ENCODE data around the gene ACTR1B. TPM values are rescaled to one million over a fixed set of nuclear protein-coding genes. Genes with fewer than 3 reads are reported as not detected.

Gene ACTR1B
- total RNA-seq, 1 experiment from 2014 or later = 33.8 TPM

DNA sequence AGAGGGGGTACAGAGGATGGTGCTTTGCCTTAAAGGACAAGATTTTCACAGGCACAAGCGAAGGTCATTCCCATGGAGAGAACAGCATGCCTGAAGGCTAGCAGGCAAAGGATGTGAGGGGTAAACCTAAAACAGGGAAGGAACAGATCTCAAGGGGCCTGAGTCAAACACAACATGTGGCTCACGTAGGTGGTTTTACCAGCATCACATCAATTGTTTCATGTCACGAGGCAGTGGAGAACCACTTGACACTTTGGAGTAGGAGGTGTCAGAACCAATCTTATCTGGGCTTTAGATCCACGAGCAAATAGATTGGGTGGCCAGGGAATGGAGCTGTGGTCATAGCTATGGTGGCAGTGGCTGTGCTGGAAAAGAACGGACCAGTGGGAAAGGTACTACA is 9.5 kb downstream of the ACTR1B start:
- Mint-ChIP-seq H3K4me3 (no peak overlapping the region), H3K9me3 (peaks cover 3 to 8% of the 10 kb centered on the region in 2 experiments; a peak in 4 of 5 replicates), H3K4me1 (no peaks in the 10 kb centered on the region), H3K36me3 (ENCODE audit: insufficient read depth in 1 of 3, low read depth in 3 of 3) (peaks cover 39 to 57% (median 56%) of the 10 kb centered on the region in 3 experiments), H3K27ac (no peak overlapping the region; a peak in 1 of 7 replicates), H3K27me3 (ENCODE audit: low read depth) (peaks cover 1% of the 10 kb centered on the region; the same call in 1 of the 2 replicates)
- no peak overlapping the region for H3K14ac ChIP-seq (ENCODE audit: insufficient read depth, low read length)
- H3K79me2 ChIP-seq (ENCODE audit: insufficient read depth, low read length) = no peaks in the 10 kb centered on the region
- H2AK5ac ChIP-seq (ENCODE audit: insufficient read length, low read length) = no peak overlapping the region
- H3K4me1 ChIP-seq (ENCODE audit: insufficient read depth, low read length) = no peaks in the 10 kb centered on the region
- H3K23ac ChIP-seq (ENCODE audit: insufficient read length, low read depth, low read length) = no peak overlapping the region
- H2BK20ac ChIP-seq (ENCODE audit: low read depth, low read length, poor library complexity, severe bottlenecking) = no peak overlapping the region
- DNase-seq = no peak
- H3K9me3 ChIP-seq (ENCODE audit: control insufficient read depth, low read depth, low read length) = peaks cover 9% of the 10 kb centered on the region
- no peak overlapping the region for H4K8ac ChIP-seq (replicated peaks; ENCODE audit: insufficient read length, low read depth, low read length)
- no peak overlapping the region for H2BK12ac ChIP-seq (ENCODE audit: insufficient read length, low read depth, low read length)
- no peak overlapping the region for H2AFZ ChIP-seq (ENCODE audit: low read length)
- H3K9ac ChIP-seq (ENCODE audit: extremely low read depth, insufficient read length, low read length) = no peak overlapping the region
- H4K91ac ChIP-seq (ENCODE audit: insufficient read length, low read depth, low read length) = no peak overlapping the region
- no peak overlapping the region for H3K4ac ChIP-seq (ENCODE audit: low read depth, low read length)
- no peak overlapping the region for H3K18ac ChIP-seq (ENCODE audit: insufficient read length, low read depth, low read length)
- no peak overlapping the region for H3K4me2 ChIP-seq (ENCODE audit: insufficient read depth, insufficient read length, low read length)
- no peak overlapping the region for H2BK15ac ChIP-seq (ENCODE audit: low read depth, low read length)
- TF ChIP-seq, protein P1, sequence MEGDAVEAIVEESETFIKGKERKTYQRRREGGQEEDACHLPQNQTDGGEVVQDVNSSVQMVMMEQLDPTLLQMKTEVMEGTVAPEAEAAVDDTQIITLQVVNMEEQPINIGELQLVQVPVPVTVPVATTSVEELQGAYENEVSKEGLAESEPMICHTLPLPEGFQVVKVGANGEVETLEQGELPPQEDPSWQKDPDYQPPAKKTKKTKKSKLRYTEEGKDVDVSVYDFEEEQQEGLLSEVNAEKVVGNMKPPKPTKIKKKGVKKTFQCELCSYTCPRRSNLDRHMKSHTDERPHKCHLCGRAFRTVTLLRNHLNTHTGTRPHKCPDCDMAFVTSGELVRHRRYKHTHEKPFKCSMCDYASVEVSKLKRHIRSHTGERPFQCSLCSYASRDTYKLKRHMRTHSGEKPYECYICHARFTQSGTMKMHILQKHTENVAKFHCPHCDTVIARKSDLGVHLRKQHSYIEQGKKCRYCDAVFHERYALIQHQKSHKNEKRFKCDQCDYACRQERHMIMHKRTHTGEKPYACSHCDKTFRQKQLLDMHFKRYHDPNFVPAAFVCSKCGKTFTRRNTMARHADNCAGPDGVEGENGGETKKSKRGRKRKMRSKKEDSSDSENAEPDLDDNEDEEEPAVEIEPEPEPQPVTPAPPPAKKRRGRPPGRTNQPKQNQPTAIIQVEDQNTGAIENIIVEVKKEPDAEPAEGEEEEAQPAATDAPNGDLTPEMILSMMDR (conservative IDR thresholded peaks at IDR 0.05) = no peak
- H4K20me1 ChIP-seq (ENCODE audit: control insufficient read depth, insufficient read depth, insufficient read length) = no peaks in the 10 kb centered on the region
- WGBS (ENCODE audit: extremely low coverage, insufficient read length, low lambda C conversion rate) = no CpG with 5 or more reads among the region's 5 CpGs
- H3K27me3 ChIP-seq (ENCODE audit: insufficient read depth, low read length) = no peaks in the 10 kb centered on the region
- no peak overlapping the region for H2BK120ac ChIP-seq (ENCODE audit: low read depth, low read length, poor library complexity, severe bottlenecking)
- no peaks in the 10 kb centered on the region for H3K23me2 ChIP-seq (ENCODE audit: insufficient read length, low read depth, low read length, poor library complexity, severe bottlenecking)
- H3K27ac ChIP-seq (ENCODE audit: insufficient read length, low read depth, low read length) = no peak overlapping the region
- H4K5ac ChIP-seq (ENCODE audit: insufficient read length, low read depth, low read length) = no peak overlapping the region
- H3K56ac ChIP-seq (ENCODE audit: insufficient read length, low read depth, low read length) = no peak overlapping the region
- H2BK5ac ChIP-seq (ENCODE audit: insufficient read length, low read length) = no peak overlapping the region
- H3K79me1 ChIP-seq (ENCODE audit: insufficient read depth, low read depth, low read length, poor library complexity, severe bottlenecking) = no peaks in the 10 kb centered on the region
- H3T11ph ChIP-seq (ENCODE audit: low read length) = no peak overlapping the region
